Pancreas (tissue), 10 donors: ENCODE data around the gene FLOT1. TPM values are rescaled to one million over a fixed set of nuclear protein-coding genes. Genes with fewer than 3 reads are reported as not detected.

Source experiments
- ATAC-seq, 4 donors: fragments of 200-7000 bp; cut with Tn5 transposase; one replicate each; pipeline versions ENCODE4 v1.8.0 to v1.9.1; 2020; ENCODE audit warnings: mild to moderate bottlenecking in 4 of 4, moderate library complexity in 4 of 4
- DNase-seq, 6 donors: peaks; one replicate each; pipeline ENCODE4 v3.0.0-alpha.2; 2020
- FAIRE-seq: peaks from 2 replicates; lab custom pipeline; 2012; peaks lifted over from hg19 to GRCh38; lab: Jason Lieb, UNC
- H3K27ac ChIP-seq, 4 donors: fragments of 200-600 bp; sonication (generic); 1 replicate in 3 of 4; 2 replicates in 1 of 4; pipeline versions ENCODE4 v1.5.0 to v1.8.0; 2020
- H3K27me3 ChIP-seq, 4 donors: fragments of 200-600 bp; one replicate each; pipeline ENCODE4 v1.8.0; 2021
- H3K36me3 ChIP-seq, 3 donors: fragments of 200-600 bp; sonication (generic) in 1 of 3; one replicate each; pipeline versions ENCODE4 v1.5.0 to v1.8.0; 2020 to 2021
- H3K4me1 ChIP-seq, 3 donors: fragments of 200-600 bp; one replicate each; pipeline ENCODE4 v1.8.0; 2021
- H3K4me3 ChIP-seq, 4 donors: fragments of 200-600 bp; sonication (generic) in 2 of 4; one replicate each; pipeline versions ENCODE4 v1.5.0 to v1.8.0; 2020 to 2021
- H3K9me3 ChIP-seq, 4 donors: fragments of 200-600 bp; one replicate each; pipeline ENCODE4 v1.8.0; 2021
- CTCF ChIP-seq, 4 donors: fragments of 200-600 bp; sonication (generic) in 3 of 4; IDR thresholded peaks; one replicate each; pipeline versions ENCODE4 v1.5.0 to v1.8.0; 2021; ENCODE audit warnings: antibody characterized with exemption in 4 of 4
- WGBS, 2 donors: extraction: QIAGEN DNeasy Blood & Tissue Kit; methylation state at CpG; one replicate each; pipeline ENCODE4 v1.1.7; 2013; 5-methylcytosine and 5-hydroxymethylcytosine counted together
- intact Hi-C, 3 donors: fragments of 100-400 bp; cut with DNase I; formaldehyde crosslinking; loops; one replicate each; pipeline versions ENCODE4 v1.11.1 to v1.14.2; 2022
- polyA plus RNA-seq, 2 donors: library from polyadenylated mRNA; stranded (reverse); fragments of 200-250 nt; gene quantifications; one replicate each; pipeline ENCODE4 v1.2.3, GENCODE V29; 2013
- total RNA-seq, 6 donors: library from RNA; stranded (reverse); fragmentation: NEBNext Ultra II Directional in 4 of 6; extraction: Animal tissue kit (Norgen Biotek cat#: 25700) in 4 of 6; gene quantifications; one replicate each; pipeline versions ENCODE4 v1.2.1 to v1.2.4, GENCODE V29; 2021 to 2023
- donor health status: healthy with polysubstance abuse.
- donor health status: DM: no; HTN: no; CAD: no; lungs with moderate emphysema.
- donor health status: DM: no; HTN: no; CAD: no.
- donor health status: control.
- donor health status: control.
- donor health status: Bipolar disorder and iron deficiency.
- donor health status: DM: yes; HTN: yes; CAD: no.
- donor health status: DM: no; HTN: no; CAD: no.
- donor health status: DM: no; HTN: no; CAD: no.
- donor health status: DM: yes; HTN: yes; CAD: no.

FLOT1 gene
- total and polyA plus RNA-seq, 8 donors = 45.7 to 151 (median 61.8) TPM

- WGBS, 2 donors = 67 to 68% methylated on average over 17 to 20 of the region's 21 CpGs
- Histone ChIP-seq H3K9me3 (no peaks in the 10 kb centered on the region), H3K27ac (peak overlapping the region in 3 of 4 donors; percentile 16 to 93 (median 92)), H3K4me3 (peak overlapping the region; percentile 55 to 78 (median 70)), H3K27me3 (no peaks in the 10 kb centered on the region), H3K4me1 (peaks cover 0 to 3% (median under 1%) of the 10 kb centered on the region in 3 donors), H3K36me3 (no peaks in the 10 kb centered on the region)
- peak in 2 of 6 donors; percentile 47 to 63 for DNase-seq
- no peak for ATAC-seq
- intact Hi-C loops = loop anchor here in 2 of 3 donors (5.0 kb wide), 2 partner anchors 38 to 43 kb away; partner anchors contain the start of gene TUBB (in 1 of the 2)
- no peak for TF ChIP-seq CTCF (IDR thresholded peaks at IDR 0.05)
- no peak for FAIRE-seq
Observed at GRCh38 chr6:30684386-30685156, 57.9 kb downstream of the FLOT1 start.

- TF ChIP-seq CTCF (IDR thresholded peaks at IDR 0.05) = no peak
- Histone ChIP-seq H3K27ac (peak overlapping the region in 2 of 4 donors; percentile 92 to 93), H3K4me3 (peak overlapping the region in 3 of 4 donors; percentile 18 to 78 (median 65)), H3K9me3 (no peaks in the 10 kb centered on the region), H3K4me1 (peaks cover 0 to under 1% (median 0%) of the 10 kb centered on the region in 3 donors), H3K36me3 (no peaks in the 10 kb centered on the region), H3K27me3 (no peaks in the 10 kb centered on the region)
- no peak for DNase-seq
- ATAC-seq = no peak
- WGBS, 2 donors = 59 to 62% methylated on average over 2 of the region's 2 CpGs
- FAIRE-seq = no peak
- intact Hi-C loops = loop anchor here in 2 of 3 donors (5.0 kb wide), 2 partner anchors 38 to 43 kb away; partner anchors contain the start of gene TUBB (in 1 of the 2)
Observed at GRCh38 chr6:30683980-30684338, 58.5 kb downstream of the FLOT1 start.

- Histone ChIP-seq H3K9me3 (no peaks in the 10 kb centered on the region), H3K27ac (peak overlapping the region; percentile 1 to 93 (median 57)), H3K27me3 (no peaks in the 10 kb centered on the region), H3K4me3 (peak overlapping the region in 3 of 4 donors; percentile 18 to 78 (median 65)), H3K36me3 (no peaks in the 10 kb centered on the region), H3K4me1 (no peaks in the 10 kb centered on the region)
- intact Hi-C loops = loop anchor here in 2 of 3 donors (5.0 kb wide), 2 partner anchors 39 to 44 kb away; partner anchors contain the start of gene TUBB (in 1 of the 2)
- no peak for ATAC-seq
- no peak for TF ChIP-seq CTCF (IDR thresholded peaks at IDR 0.05)
- no peak for FAIRE-seq
- peak in 2 of 6 donors; percentile 9 to 37 for DNase-seq
- WGBS, 2 donors = 44 to 51% methylated on average over 7 of the region's 7 CpGs
Observed at GRCh38 chr6:30683183-30683979, 59.1 kb downstream of the FLOT1 start.

GRCh38 chr6:30682143-30683117 lies 60.1 kb downstream of the FLOT1 start:
- peak overlapping the region in 3 of 4 donors; percentile 18 to 78 (median 65) for H3K4me3 ChIP-seq
- no peaks in the 10 kb centered on the region for H3K4me1 ChIP-seq
- ATAC-seq = peak in 3 of 4 donors; percentile 11 to 30 (median 11)
- H3K27ac ChIP-seq = peak overlapping the region; percentile 34 to 93 (median 64)
- WGBS, 2 donors = 47 to 51% methylated on average over 10 to 11 of the region's 11 CpGs
- intact Hi-C loops = loop anchor here in 2 of 3 donors (5.0 kb wide), 2 partner anchors 40 to 45 kb away; partner anchors contain the start of gene TUBB (in 1 of the 2)
- H3K27me3 ChIP-seq = no peaks in the 10 kb centered on the region
- no peak for TF ChIP-seq CTCF (IDR thresholded peaks at IDR 0.05)
- H3K9me3 ChIP-seq = no peaks in the 10 kb centered on the region
- peak in 5 of 6 donors; percentile 45 to 75 (median 66) for DNase-seq
- H3K36me3 ChIP-seq = no peaks in the 10 kb centered on the region
- no peak for FAIRE-seq
